ENCODE measurements around the gene HEG1.
"Not testable (repeated sequence)": the region's sequence is repeated elsewhere in the genome, so short reads cannot be mapped to it uniquely, and the experiment has no call there.

Gene HEG1

DNA sequence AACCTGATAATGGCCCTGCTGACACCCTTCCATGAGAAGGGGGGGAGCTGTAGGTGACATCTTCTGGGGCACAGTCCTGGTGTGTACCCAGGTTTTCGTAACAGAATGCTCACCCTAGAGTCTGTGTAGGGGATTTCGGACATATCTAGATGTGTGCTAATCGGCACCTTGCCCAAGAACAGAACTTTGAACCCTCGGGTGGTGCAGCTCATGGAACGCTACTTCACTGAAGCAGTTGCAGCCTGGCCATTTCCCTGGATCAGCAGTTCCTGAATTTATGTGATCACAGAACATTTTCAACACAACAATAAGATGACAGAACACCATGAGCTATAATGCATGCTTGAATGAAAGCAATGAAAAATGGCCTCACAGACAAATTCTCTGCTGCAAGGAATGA lies 63.8 kb downstream of the HEG1 start:
- no peak for DNase-seq (ENCODE audit: low read depth, low spot score)

DNA sequence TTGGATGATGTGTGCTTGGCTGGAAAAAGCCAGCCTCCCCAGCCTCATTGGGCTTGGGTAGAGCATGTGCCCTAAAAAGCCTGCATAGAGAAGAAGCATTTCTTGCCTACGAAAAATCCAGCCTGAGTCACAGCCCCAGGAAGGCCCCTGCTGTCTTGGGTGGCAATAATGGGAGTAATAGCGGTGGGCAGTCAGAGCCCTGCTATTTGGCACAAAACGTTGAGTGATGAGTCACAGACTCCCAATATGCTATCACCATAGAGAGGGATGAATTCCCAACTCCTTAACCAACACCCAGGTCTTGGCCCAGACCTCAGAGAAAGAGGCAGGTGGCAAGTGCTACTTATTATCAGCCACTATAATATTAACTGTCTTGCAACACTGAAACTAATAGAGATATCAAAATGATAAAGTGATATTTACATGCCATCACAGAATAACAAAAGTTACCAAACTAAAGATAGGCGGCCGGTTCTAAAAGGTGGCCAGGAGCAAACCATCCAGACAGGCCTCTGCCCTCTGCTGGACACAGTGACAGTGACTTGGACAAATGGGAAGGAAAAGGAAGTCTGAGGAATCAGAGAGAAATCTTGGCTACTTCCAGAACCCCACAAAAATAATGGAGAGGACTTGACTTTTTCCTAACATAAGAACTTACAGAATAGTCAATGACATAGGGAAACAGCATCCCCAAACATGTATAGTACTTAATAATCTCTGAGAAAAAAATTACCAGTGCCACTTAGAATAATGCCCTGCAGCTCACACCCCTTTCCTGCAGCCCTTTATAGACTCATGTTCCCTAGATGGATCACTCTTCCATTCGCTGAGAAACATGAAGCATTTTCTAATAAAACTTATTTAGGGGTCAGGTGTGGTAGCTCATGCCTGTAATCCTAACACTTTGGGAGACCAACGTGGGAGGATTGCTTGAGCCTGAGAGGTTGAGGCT lies 69.3 kb downstream of the HEG1 start:
- DNase-seq (ENCODE audit: low read depth, low spot score) = peak; percentile 56

DNA sequence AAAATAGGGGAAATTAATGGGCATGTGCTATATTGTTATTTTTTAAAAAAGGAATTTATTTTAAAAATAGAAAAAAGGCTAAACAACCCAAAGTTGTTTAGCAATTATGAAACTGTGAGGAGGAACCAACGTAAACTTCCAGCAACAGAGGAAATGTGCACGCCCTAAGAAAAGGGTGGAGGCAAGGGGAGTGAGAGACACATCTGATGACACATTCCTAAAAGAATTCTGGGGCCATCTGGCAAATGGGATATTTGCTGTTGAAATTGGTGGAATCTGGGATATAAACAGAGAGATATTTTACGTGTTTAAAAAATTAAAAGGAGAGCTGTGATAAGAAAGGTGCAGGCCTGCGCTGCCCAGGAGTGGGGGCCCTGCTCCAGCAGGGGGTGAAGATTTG lies 70.4 kb downstream of the HEG1 start:
- DNase-seq (ENCODE audit: low read depth, low spot score) = no peak

DNA sequence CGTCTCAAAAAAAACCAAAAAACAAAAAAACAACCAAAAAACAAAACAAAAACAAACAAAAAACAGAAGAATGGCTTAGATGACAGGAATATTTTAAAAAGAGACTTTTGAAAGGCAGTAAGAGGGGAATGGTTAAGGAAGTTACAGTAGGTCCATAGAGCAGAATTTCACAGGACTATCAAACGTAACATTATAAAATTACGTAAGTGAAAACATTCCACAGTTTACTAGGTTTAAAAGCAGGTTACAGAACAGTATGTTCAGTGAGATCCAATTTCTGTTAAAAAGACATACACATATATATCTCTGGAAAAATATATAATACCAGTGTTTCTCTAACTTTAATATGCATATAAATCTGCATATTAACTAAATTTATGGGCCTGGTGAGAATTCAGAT lies 71.0 kb downstream of the HEG1 start:
- DNase-seq (ENCODE audit: low read depth, low spot score) = no peak

DNA sequence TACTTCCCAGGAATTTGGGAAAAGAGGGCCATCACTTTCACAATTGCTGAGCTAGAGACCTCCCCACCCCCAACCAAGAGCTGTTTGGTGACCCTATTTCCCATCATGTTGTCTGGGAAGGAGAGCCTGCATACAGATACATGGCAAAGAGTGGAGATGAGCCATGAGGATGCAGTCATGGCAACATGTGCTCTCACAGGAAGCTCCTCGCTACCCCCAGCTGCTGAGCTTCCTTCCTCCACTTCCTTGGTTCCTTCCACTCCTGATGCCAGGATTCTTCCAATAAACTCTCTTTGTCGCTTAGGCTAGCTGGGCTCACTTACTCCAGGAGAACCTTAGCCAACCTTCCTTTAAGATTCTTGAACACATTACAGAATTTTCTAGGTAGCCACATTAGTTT lies 72.9 kb downstream of the HEG1 start:
- no peak for DNase-seq (ENCODE audit: low read depth, low spot score)

DNA sequence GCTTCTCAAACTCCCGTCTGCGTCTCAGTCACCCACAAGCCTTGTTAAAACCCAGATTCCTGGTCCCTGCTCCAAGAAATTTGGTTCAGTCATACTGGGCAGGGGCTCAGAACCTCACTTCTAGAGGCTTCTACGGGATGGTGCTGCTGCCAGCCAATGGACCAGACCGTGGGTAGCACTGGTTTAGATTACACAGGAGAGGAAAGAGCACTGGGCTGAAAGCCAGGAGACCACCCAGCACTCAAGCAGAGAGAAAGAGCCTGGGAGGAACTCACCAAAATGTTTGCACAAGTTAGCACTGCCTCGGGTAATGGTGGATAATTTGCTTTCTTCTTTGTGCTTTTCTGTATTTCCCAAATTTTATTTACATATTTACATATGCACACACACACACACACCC lies 74.3 kb downstream of the HEG1 start:
- no peak for DNase-seq (ENCODE audit: low read depth, low spot score)

DNA sequence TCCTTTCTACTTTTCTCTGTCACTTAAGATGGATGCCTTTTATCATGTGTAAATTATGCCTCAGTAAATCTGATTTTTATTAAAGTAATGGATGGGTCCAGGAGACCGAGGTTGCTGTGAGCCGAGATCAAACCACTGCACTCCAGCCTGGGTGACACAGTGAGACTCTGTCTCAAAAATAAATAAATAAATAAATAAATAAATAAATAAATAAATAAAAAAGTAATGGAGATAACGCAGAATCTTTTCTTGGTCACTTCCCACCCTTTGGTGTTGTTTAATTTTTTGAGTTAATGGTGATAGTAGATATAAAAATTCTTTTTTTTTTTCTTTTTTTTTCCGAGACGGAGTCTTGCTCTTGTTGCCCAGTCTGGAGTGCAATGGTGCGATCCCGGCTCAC lies 77.2 kb downstream of the HEG1 start:
- DNase-seq (ENCODE audit: low read depth, low spot score) = no peak

DNA sequence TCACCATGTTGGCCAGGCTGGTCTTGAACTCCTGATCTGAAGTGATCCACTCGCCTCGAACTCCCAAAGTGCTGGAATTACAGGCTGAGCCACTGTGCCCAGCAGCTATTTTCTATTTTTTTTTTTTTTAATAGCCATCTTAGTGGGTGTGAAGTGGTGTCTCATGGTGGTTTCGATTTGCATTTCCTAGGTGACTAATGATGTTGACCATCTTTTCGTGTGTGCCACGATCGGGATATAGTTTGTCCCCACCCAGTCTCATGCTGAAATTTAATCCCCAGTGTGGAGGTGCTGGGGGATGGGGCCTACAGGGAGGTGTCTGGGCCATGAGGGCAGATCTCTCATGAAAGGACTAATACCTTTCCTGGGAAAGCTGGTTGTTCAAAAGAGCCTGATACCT lies 79.4 kb downstream of the HEG1 start:
- no peak for DNase-seq (ENCODE audit: low read depth, low spot score)

DNA sequence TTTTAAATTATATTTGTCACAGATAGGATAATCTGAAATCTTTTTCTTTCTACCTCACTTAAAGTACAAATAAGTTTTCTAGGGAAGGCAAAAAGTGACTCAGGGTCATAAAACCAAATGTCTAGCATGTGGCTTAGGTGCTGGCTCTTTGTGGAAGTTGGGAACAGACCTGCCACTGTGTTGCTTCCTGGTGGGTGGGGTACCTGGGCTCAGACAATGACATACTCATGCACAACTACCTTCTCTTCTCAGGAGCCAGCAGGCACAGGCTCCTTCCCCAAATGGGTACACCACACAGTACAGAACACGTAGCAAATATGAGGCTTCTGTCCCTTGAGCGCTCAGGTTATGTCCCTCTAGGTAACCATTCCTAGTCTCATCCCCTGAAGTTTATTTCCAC lies 81.1 kb downstream of the HEG1 start:
- DNase-seq (ENCODE audit: low read depth, low spot score) = no peak

DNA sequence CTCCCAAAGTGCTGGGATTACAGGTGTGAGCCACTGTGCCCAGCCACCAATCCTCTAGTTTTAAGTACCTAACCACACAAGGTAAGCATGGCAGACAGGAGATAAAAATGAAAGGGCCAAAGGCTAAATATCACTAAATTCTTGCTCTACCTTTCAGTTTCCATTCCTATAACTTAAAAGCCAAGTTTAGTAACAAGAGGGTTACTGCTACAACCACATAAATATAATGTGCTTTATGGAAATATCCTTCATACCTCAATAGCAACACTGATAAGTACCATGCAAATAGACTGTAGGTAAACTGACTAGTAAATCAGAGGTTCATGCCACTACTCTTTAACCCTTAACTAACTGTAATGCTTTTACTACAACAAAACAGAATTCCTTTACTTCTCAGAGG lies 82.5 kb downstream of the HEG1 start:
- DNase-seq (ENCODE audit: low read depth, low spot score) = no peak

DNA sequence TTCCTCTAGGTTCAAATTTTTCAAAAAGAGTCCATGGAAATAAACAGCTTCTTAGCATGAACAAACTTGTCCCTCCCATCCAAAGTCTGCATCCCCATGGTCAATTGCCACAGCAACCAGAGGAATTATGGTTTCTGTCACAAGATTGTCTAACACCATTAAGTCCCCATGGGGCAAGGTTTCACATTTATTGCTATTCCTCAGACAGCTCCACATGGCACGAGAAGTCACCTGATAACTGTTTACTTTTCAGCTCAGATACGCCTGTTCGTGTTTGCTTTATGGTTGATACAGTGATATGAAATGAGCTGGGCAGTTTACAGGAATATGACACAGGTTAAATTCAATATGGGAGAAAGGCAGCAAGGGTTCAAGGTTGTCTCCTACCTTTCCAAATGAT lies 83.3 kb downstream of the HEG1 start:
- DNase-seq (ENCODE audit: low read depth, low spot score) = no peak

DNA sequence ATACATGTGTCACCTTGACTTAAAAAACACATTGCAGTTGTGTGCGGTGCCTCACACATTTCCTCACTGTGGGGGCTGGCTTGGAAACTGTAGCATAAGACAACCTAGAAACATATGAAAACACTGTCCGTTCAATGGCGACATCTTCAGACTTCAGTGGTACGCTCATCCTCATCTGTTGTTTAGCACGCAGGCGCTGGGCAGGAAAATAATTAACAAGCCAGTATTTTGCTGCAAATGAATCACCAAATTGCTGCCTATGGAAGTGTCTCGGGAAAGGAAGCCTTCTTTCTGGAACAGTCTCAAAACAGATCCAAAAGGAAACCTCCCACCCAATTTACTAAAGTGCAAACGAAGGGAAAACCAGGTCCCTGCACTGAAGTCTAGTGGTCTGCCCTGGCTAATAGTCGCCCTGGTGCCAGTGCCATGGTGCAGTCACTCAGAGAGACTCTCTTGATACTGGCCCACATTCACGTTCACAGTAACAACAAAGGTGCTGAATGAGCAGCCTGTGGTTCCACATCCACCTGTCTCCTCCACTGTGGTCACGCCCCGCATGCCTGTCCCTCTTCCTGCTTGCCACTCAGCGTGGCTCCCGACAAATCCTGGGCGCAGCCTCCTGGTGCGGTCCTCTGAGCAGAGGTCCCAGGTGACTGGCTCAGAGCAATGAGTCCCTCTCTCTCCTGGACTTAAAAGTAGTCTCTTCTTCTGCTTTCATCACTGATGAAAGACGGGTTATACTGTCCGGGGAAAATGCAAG lies 85.7 kb downstream of the HEG1 start:
- no peak for DNase-seq (ENCODE audit: low read depth, low spot score)

DNA sequence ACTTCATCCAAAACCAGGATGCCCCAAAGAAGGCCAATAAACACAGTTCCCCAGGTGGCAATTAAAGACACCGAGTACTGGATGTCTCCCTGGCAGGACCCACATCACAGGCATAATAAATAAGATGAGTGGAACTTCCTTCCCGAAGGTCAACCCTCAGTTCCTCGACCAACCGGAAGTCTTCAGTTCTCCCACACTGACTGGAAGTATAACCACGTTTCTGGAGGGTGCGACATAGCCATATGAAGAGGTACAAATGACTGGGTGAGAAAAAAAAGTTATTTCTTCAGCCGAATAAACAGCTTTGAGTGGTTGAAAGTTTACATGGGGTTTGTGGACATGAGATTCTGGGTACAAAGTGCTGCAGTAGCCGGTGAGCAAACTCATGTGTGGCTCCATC lies 86.6 kb downstream of the HEG1 start:
- no peak for DNase-seq (ENCODE audit: low read depth, low spot score)

DNA sequence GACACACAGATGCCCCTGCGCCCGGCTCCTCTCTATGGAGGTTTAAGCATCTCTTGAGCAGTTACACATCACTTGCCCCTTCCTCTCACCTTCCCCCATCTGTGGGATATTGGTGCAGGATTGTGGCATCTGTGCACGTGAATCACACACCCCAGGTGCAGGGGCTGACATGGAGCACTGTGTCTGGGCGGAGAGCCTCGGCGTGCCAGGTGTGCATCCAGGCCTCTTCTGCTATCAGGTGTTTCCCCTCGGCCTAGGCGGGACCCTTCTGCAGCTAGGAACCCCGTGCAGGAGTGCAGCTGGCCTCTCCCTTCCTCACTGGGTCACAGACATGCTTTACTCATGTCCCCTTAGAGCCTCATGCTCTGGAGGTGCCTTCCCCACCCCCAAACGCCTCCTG lies 87.8 kb downstream of the HEG1 start:
- no peak for DNase-seq (ENCODE audit: low read depth, low spot score)

DNA sequence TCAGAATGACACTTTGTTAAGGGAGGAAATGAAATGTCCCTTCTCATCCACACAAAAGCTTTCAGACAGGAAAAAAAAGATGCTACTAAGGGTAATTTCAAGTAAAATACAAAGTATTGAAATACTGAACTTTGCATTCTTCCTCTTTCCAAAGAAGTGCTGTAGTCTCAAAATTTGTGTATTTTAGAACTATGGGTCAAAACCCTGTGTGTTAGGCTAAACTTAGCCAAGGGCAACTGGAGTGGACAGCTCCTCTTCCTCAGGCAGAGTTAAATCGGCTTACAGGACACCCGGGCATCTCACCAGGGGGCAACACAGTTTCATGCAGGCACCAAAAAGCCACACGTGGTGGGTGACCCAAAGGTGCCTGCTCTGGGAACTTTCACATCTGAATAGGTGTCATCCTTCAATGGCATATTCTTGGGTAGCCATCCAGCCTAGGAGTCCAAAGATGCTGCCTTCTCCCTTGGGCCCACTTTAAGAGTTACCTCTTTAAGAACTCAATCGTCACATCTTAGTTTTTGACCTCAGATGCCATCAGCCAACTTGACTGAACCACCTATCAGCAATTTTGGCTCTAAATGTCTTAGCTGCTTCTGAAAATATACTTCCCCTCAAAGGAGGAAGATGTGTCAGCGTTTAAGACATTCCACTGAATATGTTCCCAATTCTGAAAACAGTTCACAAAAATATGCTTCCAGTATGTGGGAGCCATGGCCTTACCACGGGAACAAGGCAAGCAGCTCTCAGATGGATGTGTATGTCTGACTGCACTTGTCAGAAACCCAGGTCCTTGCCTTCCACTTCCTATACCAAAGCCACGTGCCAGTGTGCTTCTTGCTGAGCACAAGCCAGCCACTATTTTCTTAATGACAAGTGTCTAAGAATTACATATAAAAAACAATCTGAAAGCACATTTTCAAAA lies 89.0 kb downstream of the HEG1 start:
- DNase-seq (ENCODE audit: low read depth, low spot score) = no peak

DNA sequence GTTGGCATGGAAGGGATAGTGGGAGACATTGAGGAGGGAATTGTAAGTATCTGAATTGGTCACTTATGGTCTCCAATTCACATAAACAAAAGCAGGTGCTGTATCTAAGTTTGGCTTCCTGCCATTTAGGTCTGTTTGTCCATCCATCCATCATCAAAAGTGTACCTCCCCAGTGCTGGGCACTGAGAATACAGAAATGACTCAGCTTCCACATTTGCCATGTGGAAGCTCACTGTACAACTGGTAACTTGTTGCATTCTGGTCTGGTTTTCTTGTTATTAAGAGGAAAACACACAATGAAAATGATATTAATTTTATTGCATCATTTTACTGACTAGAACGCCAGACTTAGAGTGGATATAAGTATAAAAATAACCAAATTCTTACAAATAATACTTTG lies 90.4 kb downstream of the HEG1 start:
- no peak for DNase-seq (ENCODE audit: low read depth, low spot score)

DNA sequence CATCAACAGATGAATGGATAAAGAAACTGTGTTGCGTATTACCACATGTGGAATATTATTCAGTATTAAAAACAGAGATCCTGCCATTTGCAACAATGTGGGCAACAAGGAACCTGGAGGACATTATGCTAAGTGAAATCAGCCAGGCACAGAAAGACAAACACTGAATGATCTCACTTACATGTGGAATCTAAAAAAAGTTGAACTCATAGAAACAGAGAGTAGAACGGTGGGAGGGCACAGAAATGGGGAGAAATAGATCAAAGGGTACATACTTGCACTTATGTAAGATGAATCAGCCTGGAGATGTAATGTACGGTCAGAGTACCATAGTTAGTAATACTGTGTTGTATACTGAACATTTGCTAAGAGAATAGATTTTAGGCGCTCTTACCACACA lies 91.4 kb downstream of the HEG1 start:
- no peak for DNase-seq (ENCODE audit: low read depth, low spot score)

DNA sequence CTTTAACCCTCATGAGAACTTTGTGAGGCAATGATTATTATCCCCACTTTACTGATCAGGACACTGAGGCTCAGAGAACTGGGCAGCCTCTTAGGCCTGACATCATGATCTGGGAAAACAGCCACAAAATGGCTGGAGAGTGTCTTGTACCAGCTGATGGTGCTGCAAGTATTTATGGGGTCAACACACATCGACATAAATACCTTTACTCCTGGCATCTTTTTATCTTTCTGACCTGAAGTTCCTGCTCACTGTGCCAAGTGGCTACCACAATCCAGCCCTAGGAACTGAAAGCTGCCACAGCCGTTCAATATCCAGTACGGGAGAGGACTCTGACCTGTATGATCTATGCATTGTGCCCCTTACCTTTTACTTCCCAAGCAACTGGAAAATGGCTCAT lies 92.0 kb downstream of the HEG1 start:
- no peak for DNase-seq (ENCODE audit: low read depth, low spot score)

DNA sequence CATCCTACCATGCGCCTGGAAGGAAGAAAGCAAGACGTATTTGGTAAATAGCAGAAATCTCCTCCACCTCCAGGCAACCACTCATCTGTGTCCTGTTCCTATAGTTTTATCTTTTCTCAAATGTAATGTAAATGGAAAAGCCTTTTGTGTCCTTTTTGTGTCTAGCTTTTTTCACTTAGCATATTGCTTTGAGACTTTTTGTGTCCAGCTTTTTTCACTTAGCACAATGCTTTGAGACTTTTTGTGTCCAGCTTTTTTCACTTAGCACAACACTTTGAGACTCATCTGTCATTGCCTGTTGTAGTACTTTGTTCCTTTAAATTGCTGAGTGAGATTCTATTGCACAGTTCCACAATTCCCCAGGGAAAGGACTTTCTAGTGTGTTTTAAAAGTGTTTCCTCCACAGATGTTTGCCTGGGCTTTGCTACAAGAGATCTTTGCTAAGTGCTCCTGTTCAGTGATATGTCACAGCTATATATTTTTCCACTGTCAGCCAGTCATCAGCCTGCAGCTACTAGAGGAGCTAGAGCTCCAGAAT lies 93.3 kb downstream of the HEG1 start:
- no peak for DNase-seq (ENCODE audit: low read depth, low spot score)

DNA sequence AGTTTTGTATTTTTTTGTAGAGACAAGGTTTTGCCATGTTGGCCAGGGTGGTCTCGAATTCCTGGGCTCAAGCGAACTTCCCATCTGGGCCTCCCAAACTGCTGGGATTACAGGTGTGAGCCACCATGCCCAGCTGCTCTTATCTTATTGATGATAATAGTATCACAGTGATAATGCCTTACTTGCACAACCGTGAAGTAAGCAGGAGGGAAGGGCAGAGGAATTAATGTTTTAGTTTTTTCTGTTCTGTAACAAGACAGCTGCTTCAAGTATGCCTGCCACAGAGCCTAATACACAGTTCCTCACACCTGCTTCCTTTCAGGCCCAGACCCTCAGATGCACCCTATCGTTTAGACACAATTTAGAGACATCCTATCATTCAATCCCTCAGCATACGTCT lies 95.1 kb downstream of the HEG1 start:
- DNase-seq (ENCODE audit: low read depth, low spot score) = no peak

DNA sequence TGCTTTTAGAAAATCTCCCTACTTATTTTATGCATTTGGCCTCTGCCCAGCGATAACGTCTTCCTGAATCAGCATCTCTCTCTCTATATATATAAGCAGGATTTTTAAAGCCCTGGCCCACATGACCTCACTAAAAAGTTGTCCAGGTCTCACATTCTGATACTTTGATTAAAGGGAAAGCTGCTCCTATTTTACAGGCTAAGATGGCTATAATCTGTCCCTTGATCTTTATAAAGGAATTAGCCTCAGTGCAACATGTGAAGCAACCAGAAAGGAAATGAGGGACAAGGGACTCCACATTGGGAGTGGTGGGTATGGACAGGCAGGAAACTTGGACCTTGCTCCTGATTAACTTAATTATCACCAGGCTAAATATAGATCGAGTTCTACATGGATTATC lies 95.7 kb downstream of the HEG1 start:
- DNase-seq (ENCODE audit: low read depth, low spot score) = no peak

DNA sequence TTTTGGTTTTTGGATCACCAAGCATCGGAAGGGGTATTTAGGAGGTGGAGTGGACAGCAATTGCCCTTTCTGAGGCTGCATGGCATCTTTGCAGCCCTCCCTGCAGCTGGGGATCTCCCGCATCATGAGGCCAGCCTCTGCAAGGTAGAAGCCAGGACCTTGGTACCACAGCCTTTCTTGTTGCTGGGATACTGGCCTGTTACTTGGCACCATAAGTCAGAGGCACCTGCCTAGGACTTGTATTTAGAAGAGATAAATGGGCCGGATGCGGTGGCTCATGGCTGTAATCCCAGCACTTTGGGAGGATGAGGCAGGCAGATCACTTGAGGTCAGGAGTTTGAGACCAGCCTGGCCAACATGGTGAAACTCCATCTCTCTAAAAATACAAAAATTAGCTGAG lies 97.8 kb downstream of the HEG1 start:
- DNase-seq (ENCODE audit: low read depth, low spot score) = not testable (repeated sequence)
